Common myeloid progenitor, CD34-positive (primary cell): ENCODE data around the gene NCKAP5L.

ENCODE experiments used
- CTCF ChIA-PET: fragments of 350-600 bp; sonication (Branson Sonifier 250); formaldehyde crosslinking; loops from one replicate; lab custom pipeline; 2021; ENCODE audit warnings: antibody characterized with exemption; lab: Charles Lee
- POLR2A ChIA-PET: fragments of 350-600 bp; sonication (Branson Sonifier 250); formaldehyde crosslinking; loops from one replicate; lab custom pipeline; 2021; ENCODE audit warnings: antibody characterized with exemption; lab: Charles Lee
- DNase-seq, 3 donors: peaks; one replicate each; pipeline versions ENCODE4 v3.0.0 to v3.0.0-alpha.2; 2013
- H3K27ac ChIP-seq, 2 experiments: 1 replicate in 1 of 2; 2 replicates in 1 of 2; pipeline ENCODE4 v1.7.0; 2013; ENCODE audit warnings: inconsistent platforms in 2 of 2, low read length in 2 of 2, mild to moderate bottlenecking in 2 of 2, low read depth in 1 of 2, moderate library complexity in 1 of 2; ENCODE audit not compliant: severe bottlenecking in 2 of 2, insufficient read depth in 1 of 2, poor library complexity in 1 of 2
- H3K27me3 ChIP-seq, 5 experiments: replicated peaks in 2 of 5; 1 replicate in 3 of 5; 2 replicates in 2 of 5; pipeline versions ENCODE4 v1.6.1 to v1.7.0; 2013; ENCODE audit warnings: low read length in 4 of 5, mild to moderate bottlenecking in 2 of 5, moderate library complexity in 2 of 5, inconsistent platforms in 1 of 5; ENCODE audit not compliant: insufficient read depth in 5 of 5, control insufficient read depth in 4 of 5
- H3K36me3 ChIP-seq, 4 experiments: 1 replicate in 2 of 4; 2 replicates in 2 of 4; pipeline versions ENCODE4 v1.6.1 to v1.7.0; 2013; ENCODE audit warnings: low read length in 3 of 4, control low read depth in 1 of 4, mild to moderate bottlenecking in 1 of 4; ENCODE audit not compliant: control insufficient read depth in 4 of 4, insufficient read depth in 4 of 4
- H3K4me1 ChIP-seq, 4 experiments: 1 replicate in 3 of 4; 2 replicates in 1 of 4; pipeline versions ENCODE4 v1.6.1 to v1.7.1; 2013; ENCODE audit warnings: low read length in 3 of 4, mild to moderate bottlenecking in 3 of 4, control low read depth in 1 of 4, inconsistent platforms in 1 of 4, moderate library complexity in 1 of 4; ENCODE audit not compliant: control insufficient read depth in 4 of 4, insufficient read depth in 4 of 4; ENCODE audit errors: control extremely low read depth in 1 of 4
- H3K4me3 ChIP-seq, 7 experiments: 1 replicate in 4 of 7; 2 replicates in 3 of 7; pipeline versions ENCODE4 v1.5.1 to v1.7.0; 2013; ENCODE audit warnings: mild to moderate bottlenecking in 7 of 7, low read length in 6 of 7, moderate library complexity in 6 of 7, inconsistent platforms in 2 of 7, low read depth in 2 of 7, control low read depth in 1 of 7; ENCODE audit not compliant: insufficient read depth in 4 of 7, control insufficient read depth in 1 of 7; ENCODE audit errors: extremely low read depth in 1 of 7
- H3K9me3 ChIP-seq, 5 experiments: 1 replicate in 4 of 5; 2 replicates in 1 of 5; pipeline versions ENCODE4 v1.6.1 to v1.7.1; 2013; ENCODE audit warnings: low read length in 4 of 5, mild to moderate bottlenecking in 2 of 5, inconsistent platforms in 1 of 5, low read depth in 1 of 5, moderate library complexity in 1 of 5; ENCODE audit not compliant: control insufficient read depth in 4 of 5, insufficient read depth in 2 of 5; ENCODE audit errors: control extremely low read depth in 1 of 5
- whole genome bisulfite sequencing: methylation state at CpG from one replicate; pipeline ENCODE4 v1.1.5; 2013; ENCODE audit not compliant: insufficient coverage; 5-methylcytosine and 5-hydroxymethylcytosine counted together

Gene NCKAP5L

DNA sequence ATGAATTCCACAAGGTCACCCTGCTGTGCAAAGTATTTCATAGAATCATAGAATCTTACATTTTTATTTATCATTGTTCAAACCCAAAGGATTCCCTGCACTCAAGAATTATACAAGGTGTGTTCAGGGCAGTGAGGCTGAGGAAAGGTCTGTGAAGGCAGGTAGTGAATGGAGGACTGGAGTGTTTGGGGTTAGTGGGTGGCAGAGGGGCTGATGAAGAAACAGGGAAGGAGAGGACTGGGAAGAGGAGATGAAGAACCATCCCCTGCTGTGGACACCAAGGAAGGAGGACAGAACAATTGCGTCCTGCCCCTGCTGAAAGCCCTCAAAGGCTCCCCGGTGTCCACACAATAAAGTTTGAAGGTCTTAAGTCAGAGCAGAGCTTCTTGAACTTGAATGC is 25.5 kb upstream of the NCKAP5L start:
- ChIA-PET POLR2A (no interaction called here), CTCF (no interaction called here)
- Histone ChIP-seq H3K4me1 (no peaks in the 10 kb centered on the region), H3K27me3 (peaks cover 0 to 6% (median 4%) of the 10 kb centered on the region in 5 experiments), H3K27ac (no peak overlapping the region), H3K36me3 (no peaks in the 10 kb centered on the region), H3K4me3 (no peak overlapping the region), H3K9me3 (no peaks in the 10 kb centered on the region)
- DNase-seq: no peak
- WGBS: 92% methylated on average over 2 of the region's 2 CpGs

- ChIA-PET CTCF (interaction anchor here (0.8 to 1.7 kb wide), 4 partner anchors 16 to 85 kb away, joined by 3 to 5 read pairs (median 4); no protein-coding TSS in a partner anchor), POLR2A (no interaction called here)
- H3K27ac ChIP-seq: no peak overlapping the region
- peaks cover 2 to 18% (median 15%) of the 10 kb centered on the region in 4 experiments for H3K4me1 ChIP-seq
- DNase-seq: no peak
- H3K4me3 ChIP-seq: peak overlapping the region in 1 of 7 experiments; percentile 33
- WGBS: 42% methylated on average over 2 of the region's 2 CpGs
- H3K9me3 ChIP-seq: no peaks in the 10 kb centered on the region
- peaks cover 4 to 13% (median 6%) of the 10 kb centered on the region in 5 experiments for H3K27me3 ChIP-seq
- no peaks in the 10 kb centered on the region for H3K36me3 ChIP-seq
Observed at GRCh38 chr12:49847161-49847560, 18.9 kb upstream of the NCKAP5L start.

GRCh38 chr12:49846032-49846431 is 17.8 kb upstream of the NCKAP5L start:
- H3K36me3 ChIP-seq: no peaks in the 10 kb centered on the region
- no peak for DNase-seq
- peaks cover 4 to 13% (median 6%) of the 10 kb centered on the region in 5 experiments for H3K27me3 ChIP-seq
- WGBS: no CpG with 5 or more reads among the region's 2 CpGs
- H3K27ac ChIP-seq: no peak overlapping the region
- no peaks in the 10 kb centered on the region for H3K9me3 ChIP-seq
- ChIA-PET POLR2A (no interaction called here), CTCF (interaction anchor here (1.5 kb wide), 1 partner anchor 9 kb away, joined by 3 read pairs; no protein-coding TSS in a partner anchor)
- H3K4me3 ChIP-seq: no peak overlapping the region
- peaks cover 7 to 28% (median 22%) of the 10 kb centered on the region in 4 experiments for H3K4me1 ChIP-seq

- Histone ChIP-seq H3K4me1 (peaks cover 7 to 40% (median 22%) of the 10 kb centered on the region in 4 experiments), H3K9me3 (no peaks in the 10 kb centered on the region), H3K36me3 (no peaks in the 10 kb centered on the region), H3K27ac (no peak overlapping the region), H3K27me3 (peaks cover 0 to 10% (median 4%) of the 10 kb centered on the region in 5 experiments), H3K4me3 (no peak overlapping the region)
- ChIA-PET POLR2A (no interaction called here), CTCF (interaction anchor here (0.6 to 1.0 kb wide), 3 partner anchors 12 to 240 kb away, joined by 3 read pairs; no protein-coding TSS in a partner anchor)
- 100% methylated on average over 1 of the region's 4 CpGs for WGBS
- DNase-seq: no peak
Observed at GRCh38 chr12:49843876-49844437, 15.7 kb upstream of the NCKAP5L start.

GRCh38 chr12:49843411-49843810 is 15.2 kb upstream of the NCKAP5L start:
- WGBS: 97% methylated on average over 5 of the region's 7 CpGs
- CTCF ChIA-PET: interaction anchor here (1.0 to 8.7 kb wide), 3 partner anchors 12 to 81 kb away, joined by 3 to 96 read pairs (median 4); no protein-coding TSS in a partner anchor
- POLR2A ChIA-PET: interaction anchor here (0.9 kb wide), 1 partner anchor 8 kb away, joined by 3 read pairs; no protein-coding TSS in a partner anchor

GRCh38 chr12:49842519-49843352 is 14.5 kb upstream of the NCKAP5L start, which contains the start of gene BCDIN3D:
Gene BCDIN3D, minus strand, starts transcription at chr12:49843106. Its CDS starts 19 bp downstream, at chr12:49843087.
- Histone ChIP-seq H3K9me3 (no peaks in the 10 kb centered on the region), H3K27ac (peak within 1 kb of the TSS; percentile 64 to 86), H3K4me3 (peak within 1 kb of the TSS; percentile 62 to 90 (median 84)), H3K4me1 (peaks cover 7 to 40% (median 22%) of the 10 kb centered on the region in 4 experiments), H3K36me3 (no peaks in the 10 kb centered on the region), H3K27me3 (no peaks in the 10 kb centered on the region)
- DNase-seq: peak; percentile 91 to 95 (median 93)
- ChIA-PET POLR2A (interaction anchor here (0.6 to 1.0 kb wide), 3 partner anchors 9 to 429 kb away, joined by 3 read pairs; no protein-coding TSS in a partner anchor), CTCF (interaction anchor here (1.0 to 8.7 kb wide), 4 partner anchors 11 to 80 kb away, joined by 3 to 96 read pairs (median 34); partner anchors contain the start of gene NCKAP5L)
- WGBS: 0% methylated on average over 55 of the region's 55 CpGs

More at GRCh38 chr12:49843411-49843810, 15.2 kb upstream of the NCKAP5L start:
- Histone ChIP-seq H3K36me3 (no peaks in the 10 kb centered on the region), H3K27me3 (peaks cover 0 to 6% (median 0%) of the 10 kb centered on the region in 5 experiments), H3K27ac (peak overlapping the region in 1 of 2 experiments; percentile 86), H3K9me3 (no peaks in the 10 kb centered on the region), H3K4me1 (peaks cover 7 to 40% (median 22%) of the 10 kb centered on the region in 4 experiments), H3K4me3 (peak overlapping the region in 6 of 7 experiments; percentile 62 to 90 (median 82))
- no peak for DNase-seq
